ENCODE results near the gene RPL10. TPM values are rescaled to one million over a fixed set of nuclear protein-coding genes. Genes with fewer than 3 reads are reported as not detected.
A peak's percentile ranks its signal among the peaks of the same experiment; 100 is the strongest.

Gene RPL10
- polyA plus RNA-seq, 1 experiment = 3,912 TPM

DNA sequence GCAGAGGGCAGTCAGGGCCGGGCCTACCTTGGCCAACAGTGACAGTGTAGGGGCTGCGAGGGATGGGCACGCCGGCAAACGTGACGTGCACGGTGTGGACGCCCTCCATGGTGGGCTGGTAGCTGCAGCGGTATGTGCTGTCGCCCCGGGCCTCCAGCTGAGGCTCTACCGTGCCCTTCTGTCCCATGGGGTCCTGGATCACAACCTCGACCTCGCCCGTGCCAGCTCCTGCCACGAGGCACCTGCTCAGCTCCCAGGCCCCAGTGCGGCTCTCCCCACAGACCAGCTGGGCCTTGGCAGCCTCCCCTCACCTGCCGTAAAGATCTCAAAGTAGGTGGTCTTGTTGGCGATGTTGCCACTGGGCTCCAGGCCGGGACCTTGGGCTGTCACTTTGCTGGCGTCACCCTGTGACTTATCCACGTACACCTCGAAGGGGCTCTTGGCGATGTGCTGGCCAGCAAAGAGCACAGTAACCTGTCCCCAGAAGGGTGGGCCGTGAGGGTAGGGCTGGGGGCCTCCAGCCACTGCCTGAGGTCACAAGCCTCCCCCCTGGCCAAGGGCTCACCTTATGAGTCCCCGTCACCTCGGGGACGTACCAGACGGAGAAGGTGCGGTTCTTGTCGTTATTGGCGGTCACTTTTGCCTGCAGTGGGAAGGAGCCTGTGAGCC is 32.0 kb upstream of the RPL10 start:
- Histone ChIP-seq H3K9me3 (ENCODE audit: control insufficient read depth, insufficient read depth, low read length) (no peaks in the 10 kb centered on the region), H3K27ac (ENCODE audit: low read depth, low read length) (peak overlapping the region; percentile 39), H3K27me3 (ENCODE audit: control insufficient read depth, insufficient read depth, low read length) (no peaks in the 10 kb centered on the region), H3K4me3 (ENCODE audit: low read depth, low read length) (no peak overlapping the region)
- TF ChIP-seq, protein P1, sequence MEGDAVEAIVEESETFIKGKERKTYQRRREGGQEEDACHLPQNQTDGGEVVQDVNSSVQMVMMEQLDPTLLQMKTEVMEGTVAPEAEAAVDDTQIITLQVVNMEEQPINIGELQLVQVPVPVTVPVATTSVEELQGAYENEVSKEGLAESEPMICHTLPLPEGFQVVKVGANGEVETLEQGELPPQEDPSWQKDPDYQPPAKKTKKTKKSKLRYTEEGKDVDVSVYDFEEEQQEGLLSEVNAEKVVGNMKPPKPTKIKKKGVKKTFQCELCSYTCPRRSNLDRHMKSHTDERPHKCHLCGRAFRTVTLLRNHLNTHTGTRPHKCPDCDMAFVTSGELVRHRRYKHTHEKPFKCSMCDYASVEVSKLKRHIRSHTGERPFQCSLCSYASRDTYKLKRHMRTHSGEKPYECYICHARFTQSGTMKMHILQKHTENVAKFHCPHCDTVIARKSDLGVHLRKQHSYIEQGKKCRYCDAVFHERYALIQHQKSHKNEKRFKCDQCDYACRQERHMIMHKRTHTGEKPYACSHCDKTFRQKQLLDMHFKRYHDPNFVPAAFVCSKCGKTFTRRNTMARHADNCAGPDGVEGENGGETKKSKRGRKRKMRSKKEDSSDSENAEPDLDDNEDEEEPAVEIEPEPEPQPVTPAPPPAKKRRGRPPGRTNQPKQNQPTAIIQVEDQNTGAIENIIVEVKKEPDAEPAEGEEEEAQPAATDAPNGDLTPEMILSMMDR (IDR thresholded peaks at IDR 0.05; ENCODE audit: low read depth, low read length) = no peak
- ChIA-PET POLR2A (interaction anchor here (0.6 to 1.6 kb wide), 4 partner anchors 10 to 119 kb away, joined by 3 to 4 read pairs (median 3); no protein-coding TSS in a partner anchor), CTCF (no interaction called here)
- no peak for DNase-seq (ENCODE audit: low read depth, low spot score)

DNA sequence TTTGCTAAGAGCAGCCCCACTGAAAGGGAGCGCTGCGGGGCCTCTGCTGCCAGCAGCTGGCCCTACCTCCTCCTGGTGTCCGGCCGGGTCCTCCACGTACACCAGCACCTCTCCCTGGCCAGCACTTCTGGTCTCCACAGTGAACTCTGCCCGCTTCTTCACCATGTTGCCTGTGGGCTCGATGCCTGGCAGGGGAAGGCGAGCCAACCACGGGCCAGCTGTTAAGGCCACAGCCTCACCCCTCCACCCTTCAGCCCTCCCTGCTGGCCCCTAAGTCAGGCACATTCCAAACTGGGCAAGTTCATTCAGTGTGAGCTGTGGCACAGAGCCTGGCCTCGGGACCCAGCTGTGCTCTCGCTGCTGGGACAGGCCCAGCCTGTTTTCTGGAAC is 31.5 kb upstream of the RPL10 start:
- DNase-seq (ENCODE audit: low read depth, low spot score) = no peak
- Histone ChIP-seq H3K4me3 (ENCODE audit: low read depth, low read length) (peak overlapping the region; percentile 92), H3K27me3 (ENCODE audit: control insufficient read depth, insufficient read depth, low read length) (no peaks in the 10 kb centered on the region), H3K27ac (ENCODE audit: low read depth, low read length) (peak overlapping the region; percentile 39), H3K9me3 (ENCODE audit: control insufficient read depth, insufficient read depth, low read length) (no peaks in the 10 kb centered on the region)
- CTCF ChIA-PET = no interaction called here
- TF ChIP-seq, protein P1 (IDR thresholded peaks at IDR 0.05; ENCODE audit: low read depth, low read length) = no peak
- POLR2A ChIA-PET = interaction anchor here (1.6 kb wide), 1 partner anchor 31 kb away, joined by 3 read pairs; no protein-coding TSS in a partner anchor

DNA sequence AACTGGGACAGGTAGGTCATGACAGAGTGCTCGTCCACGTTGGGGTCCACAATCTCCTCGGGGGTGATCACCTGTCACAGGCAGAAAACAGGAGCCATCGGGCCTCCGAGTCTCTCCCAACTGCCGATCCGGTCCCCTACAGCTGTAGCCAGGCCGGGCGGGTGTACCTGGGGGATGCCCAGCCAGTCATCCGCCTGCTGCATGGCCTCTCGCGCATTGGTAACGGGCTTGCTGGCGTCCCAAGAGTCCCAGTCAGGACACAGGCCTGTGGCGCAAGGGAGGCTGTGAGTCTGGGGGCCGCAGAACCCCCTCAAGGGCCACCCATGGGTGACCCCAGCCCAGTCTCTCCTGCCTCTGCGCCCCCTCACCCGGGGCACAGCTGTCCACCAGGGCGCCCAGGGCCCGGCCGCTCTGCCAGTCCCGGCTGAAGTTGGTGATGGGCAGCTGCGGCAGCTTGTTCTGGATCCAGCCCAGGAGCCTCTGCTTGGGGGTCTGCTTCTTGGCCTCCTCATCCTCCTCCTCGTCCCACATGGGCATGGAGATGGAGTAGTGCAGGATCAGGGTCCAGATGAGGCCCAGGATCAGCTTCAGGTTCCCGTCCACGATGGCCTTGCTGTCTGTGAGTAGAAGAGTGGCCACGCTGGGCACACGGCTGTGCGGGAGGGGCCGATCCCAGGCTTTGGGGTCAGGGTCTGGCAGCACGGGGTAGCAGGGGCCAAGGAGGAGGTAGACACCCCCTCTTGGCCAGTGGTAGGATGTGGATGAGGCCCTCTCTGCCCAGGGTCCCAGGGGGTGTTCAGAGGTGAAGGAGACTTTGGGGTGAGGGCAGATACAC is 30.5 kb upstream of the RPL10 start:
- TF ChIP-seq, protein P1 (IDR thresholded peaks at IDR 0.05; ENCODE audit: low read depth, low read length) = no peak
- H3K9me3 ChIP-seq (ENCODE audit: control insufficient read depth, insufficient read depth, low read length) = no peaks in the 10 kb centered on the region
- no peak for DNase-seq (ENCODE audit: low read depth, low spot score)
- ChIA-PET CTCF (no interaction called here), POLR2A (interaction anchor here (0.6 to 3.5 kb wide), 4 partner anchors 12 to 182 kb away, joined by 3 to 16 read pairs (median 4); partner anchors contain the start of gene EMD)
- H3K27ac ChIP-seq (ENCODE audit: low read depth, low read length) = peak overlapping the region; percentile 52
- peak overlapping the region; percentile 92 for H3K4me3 ChIP-seq (ENCODE audit: low read depth, low read length)
- no peaks in the 10 kb centered on the region for H3K27me3 ChIP-seq (ENCODE audit: control insufficient read depth, insufficient read depth, low read length)

DNA sequence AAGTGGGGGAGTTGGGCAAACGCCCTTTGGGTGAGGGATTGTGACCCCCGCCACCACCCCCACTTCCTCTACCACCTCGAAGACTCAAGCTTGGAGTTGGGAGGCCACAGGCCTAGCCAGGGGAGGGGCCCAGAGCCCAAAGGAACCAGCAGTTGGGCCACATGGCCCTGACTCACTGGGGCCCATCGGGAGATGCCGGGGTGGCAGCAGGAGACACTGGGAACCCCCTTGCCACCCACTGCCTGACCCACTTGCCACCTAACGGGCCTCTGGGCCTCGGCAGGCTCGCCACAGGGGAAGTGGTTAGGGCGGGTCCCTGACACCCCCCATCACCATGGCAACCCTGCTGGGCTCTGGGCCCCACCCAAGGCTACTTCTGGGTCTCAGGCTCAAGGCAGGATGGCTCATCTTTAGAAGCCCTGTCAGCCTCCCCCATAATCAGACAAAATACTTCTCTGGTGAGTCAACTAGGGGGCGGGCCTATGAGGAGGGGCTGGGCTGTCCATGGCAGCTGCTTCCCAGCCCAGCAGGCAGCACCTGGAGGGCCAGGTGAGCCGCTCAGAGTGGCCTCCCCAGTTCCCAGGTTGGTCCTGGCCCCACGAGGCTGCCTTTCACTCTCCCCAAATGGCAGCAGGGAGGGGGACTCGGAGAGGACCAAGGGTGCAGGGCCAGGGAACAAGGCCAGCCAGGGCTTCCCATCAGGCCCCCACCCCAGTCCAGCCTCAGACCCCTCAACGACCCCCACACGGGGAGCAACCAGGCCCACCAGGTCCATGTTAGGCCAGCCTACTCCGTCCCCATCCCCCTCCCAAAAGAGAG is 29.3 kb upstream of the RPL10 start:
- Histone ChIP-seq H3K27me3 (ENCODE audit: control insufficient read depth, insufficient read depth, low read length) (no peaks in the 10 kb centered on the region), H3K9me3 (ENCODE audit: control insufficient read depth, insufficient read depth, low read length) (no peaks in the 10 kb centered on the region), H3K4me3 (ENCODE audit: low read depth, low read length) (peak overlapping the region; percentile 92), H3K27ac (ENCODE audit: low read depth, low read length) (peak overlapping the region; percentile 96)
- POLR2A ChIA-PET = interaction anchor here (0.7 to 3.5 kb wide), 3 partner anchors 10 to 29 kb away, joined by 3 to 16 read pairs (median 6); partner anchors contain the start of genes EMD and RPL10
- DNase-seq (ENCODE audit: low read depth, low spot score) = peak; percentile 74
- TF ChIP-seq, protein P1 (IDR thresholded peaks at IDR 0.05; ENCODE audit: low read depth, low read length) = no peak
- CTCF ChIA-PET = no interaction called here

Measured in AG04450 (cell line).